ENCODE measurements around the gene LGALS12.

LGALS12 gene

DNA sequence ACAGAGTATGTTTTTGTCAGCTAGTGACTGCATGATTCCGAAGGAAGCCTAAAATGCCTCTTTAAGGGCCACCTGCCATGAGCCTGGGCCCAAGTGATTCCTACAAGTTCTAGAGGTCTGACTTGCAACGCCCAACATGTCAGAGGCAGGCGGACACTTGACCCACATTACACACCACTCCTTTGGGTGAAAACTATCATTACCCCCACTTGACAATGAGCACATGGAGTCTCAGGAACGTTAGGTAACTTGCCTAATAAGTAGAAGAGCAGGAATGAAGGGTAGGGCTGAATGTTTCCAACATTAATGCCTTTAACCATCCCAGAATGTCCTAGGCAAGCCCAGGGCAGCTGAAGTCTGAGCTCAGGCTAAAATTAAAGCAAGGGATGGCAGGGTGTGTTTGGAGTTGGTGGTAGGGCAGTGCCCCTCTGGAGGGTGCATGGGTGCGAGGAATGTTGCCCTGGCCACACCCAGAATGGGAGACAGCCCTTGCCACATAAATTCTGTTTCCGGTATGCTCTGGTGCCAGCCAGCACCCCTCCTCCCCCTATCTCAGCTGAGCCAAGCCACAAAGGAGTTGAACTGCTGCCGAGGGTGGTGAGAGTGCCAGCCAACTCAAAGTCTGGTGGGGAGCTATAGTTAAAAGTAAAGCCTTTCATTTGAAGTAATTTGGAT is 54.8 kb downstream of the LGALS12 start:
- no peak for DNase-seq (ENCODE audit: low spot score)

GRCh38 chr11:63563201-63564055 is 57.5 kb downstream of the LGALS12 start, which contains the start of gene PLAAT2:
Gene PLAAT2 (minus strand): TSS chr11:63563379. CDS start chr11:63563324, 55 bp downstream.
- DNase-seq (ENCODE audit: low spot score): no peak

DNA sequence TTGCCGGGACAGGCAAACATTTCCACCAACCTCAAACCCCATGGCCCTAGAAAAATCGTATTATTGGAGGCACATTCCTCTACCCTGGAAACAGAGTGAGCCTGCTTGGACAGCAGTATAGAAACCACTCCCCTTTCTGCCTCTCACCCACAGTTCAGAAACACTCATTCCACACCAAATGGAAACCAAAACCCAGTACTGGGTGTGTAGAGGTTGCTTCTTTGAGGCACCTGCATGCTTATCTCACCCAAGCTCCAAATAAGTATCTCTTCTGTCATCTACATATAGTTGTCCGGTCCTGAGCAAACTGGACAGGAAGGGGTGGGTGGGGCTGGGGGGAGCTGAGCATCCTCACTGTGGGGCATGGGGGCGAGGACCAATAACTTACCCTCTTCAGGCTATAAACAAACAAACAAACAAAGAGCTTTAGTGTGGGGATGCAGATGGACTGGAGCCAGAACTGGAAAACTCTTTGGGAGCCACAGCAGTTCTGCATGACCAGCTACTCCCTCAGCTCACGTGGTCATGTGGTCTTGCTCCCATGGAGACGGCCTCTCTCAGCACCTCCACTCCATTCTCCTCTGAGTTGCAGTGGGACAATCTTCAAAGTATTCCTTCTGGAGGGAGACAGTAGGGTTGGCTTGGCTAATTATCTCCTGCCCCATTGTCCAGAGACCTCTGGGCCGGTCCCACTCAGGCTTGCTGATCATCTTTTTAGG is 58.3 kb downstream of the LGALS12 start:
- no peak for DNase-seq (ENCODE audit: low spot score)

DNA sequence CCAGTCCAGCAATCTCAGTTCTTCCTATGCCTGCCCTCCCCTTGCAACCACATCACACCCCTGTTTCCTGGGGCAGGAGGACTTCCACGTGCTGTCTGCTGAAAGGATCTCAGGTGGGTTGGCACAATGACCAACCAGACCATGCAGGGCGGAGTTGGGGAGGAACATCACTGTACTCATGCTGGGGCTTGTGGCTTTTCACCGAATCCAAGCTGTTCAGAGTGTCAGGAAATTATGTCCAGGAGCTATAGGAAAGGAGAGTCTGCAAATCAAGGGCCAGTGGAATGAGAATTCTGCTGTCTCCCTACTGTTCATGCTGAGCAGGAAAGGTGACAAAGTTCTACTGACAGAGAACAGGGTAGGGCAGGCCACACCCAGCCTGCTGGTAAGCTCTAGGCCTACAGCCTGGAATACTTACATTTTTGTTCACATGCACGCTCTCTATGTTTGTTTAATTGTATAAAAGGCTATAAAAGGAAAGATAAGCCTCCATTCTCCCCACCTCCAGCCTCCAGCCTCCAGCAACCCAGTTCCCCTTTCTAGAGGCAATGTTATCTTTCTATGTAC is 59.0 kb downstream of the LGALS12 start:
- DNase-seq (ENCODE audit: low spot score): no peak

All from cerebellar cortex (tissue), 1 donor.